Choroid plexus epithelial cell (primary cell): ENCODE results near the gene NFIX.
A peak's percentile ranks its signal among the peaks of the same experiment; 100 is the strongest.
"Not testable (repeated sequence)": the region's sequence is repeated elsewhere in the genome, so short reads cannot be mapped to it uniquely, and the experiment has no call there.

ENCODE experiments used
- DNase-seq: peaks from one replicate; pipeline ENCODE4 v3.0.0-alpha.2; 2010; ENCODE audit warnings: low read depth
- H3K4me3 ChIP-seq: 2 replicates; pipeline ENCODE4 v1.5.1; 2011; ENCODE audit warnings: low read depth, mild to moderate bottlenecking, control low read depth, low read length, moderate library complexity
- TF ChIP-seq, protein P1 (sequence below): conservative IDR thresholded peaks from 2 replicates; pipeline ENCODE4 v1.5.1; 2011; ENCODE audit warnings: low read depth, mild to moderate bottlenecking, control low read depth, inconsistent platforms, low read length, moderate library complexity

The NFIX gene

GRCh38 chr19:12954612-12954962 lies 40.7 kb upstream of the NFIX start:
- no peak for DNase-seq
- H3K4me3 ChIP-seq: no peak overlapping the region
- TF ChIP-seq, protein P1, sequence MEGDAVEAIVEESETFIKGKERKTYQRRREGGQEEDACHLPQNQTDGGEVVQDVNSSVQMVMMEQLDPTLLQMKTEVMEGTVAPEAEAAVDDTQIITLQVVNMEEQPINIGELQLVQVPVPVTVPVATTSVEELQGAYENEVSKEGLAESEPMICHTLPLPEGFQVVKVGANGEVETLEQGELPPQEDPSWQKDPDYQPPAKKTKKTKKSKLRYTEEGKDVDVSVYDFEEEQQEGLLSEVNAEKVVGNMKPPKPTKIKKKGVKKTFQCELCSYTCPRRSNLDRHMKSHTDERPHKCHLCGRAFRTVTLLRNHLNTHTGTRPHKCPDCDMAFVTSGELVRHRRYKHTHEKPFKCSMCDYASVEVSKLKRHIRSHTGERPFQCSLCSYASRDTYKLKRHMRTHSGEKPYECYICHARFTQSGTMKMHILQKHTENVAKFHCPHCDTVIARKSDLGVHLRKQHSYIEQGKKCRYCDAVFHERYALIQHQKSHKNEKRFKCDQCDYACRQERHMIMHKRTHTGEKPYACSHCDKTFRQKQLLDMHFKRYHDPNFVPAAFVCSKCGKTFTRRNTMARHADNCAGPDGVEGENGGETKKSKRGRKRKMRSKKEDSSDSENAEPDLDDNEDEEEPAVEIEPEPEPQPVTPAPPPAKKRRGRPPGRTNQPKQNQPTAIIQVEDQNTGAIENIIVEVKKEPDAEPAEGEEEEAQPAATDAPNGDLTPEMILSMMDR: no peak

GRCh38 chr19:12955575-12955974 lies 39.7 kb upstream of the NFIX start:
- DNase-seq: not testable (repeated sequence)
- peak overlapping the region; percentile 96 for H3K4me3 ChIP-seq

DNA sequence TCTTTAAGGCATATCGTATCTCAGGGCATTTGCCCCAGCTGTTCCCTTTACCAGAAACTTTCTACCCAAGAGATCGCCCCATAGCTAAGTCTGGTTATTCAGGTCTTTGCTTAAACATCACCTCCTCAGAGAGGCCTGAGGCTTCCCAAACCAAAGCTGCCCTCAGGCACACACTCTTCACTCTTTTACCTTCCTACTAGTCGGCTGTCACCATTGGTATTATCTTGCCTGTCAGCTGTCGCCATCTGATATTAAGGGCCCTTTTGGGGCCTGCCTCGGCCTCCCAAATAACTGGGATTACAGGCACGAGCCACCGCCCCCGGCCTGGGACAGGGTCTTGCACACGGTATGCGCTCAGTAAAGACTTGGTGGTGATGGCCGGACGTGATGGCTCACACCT lies 39.3 kb upstream of the NFIX start:
- H3K4me3 ChIP-seq: peak overlapping the region; percentile 96
- DNase-seq: no peak
- TF ChIP-seq, protein P1: no peak

DNA sequence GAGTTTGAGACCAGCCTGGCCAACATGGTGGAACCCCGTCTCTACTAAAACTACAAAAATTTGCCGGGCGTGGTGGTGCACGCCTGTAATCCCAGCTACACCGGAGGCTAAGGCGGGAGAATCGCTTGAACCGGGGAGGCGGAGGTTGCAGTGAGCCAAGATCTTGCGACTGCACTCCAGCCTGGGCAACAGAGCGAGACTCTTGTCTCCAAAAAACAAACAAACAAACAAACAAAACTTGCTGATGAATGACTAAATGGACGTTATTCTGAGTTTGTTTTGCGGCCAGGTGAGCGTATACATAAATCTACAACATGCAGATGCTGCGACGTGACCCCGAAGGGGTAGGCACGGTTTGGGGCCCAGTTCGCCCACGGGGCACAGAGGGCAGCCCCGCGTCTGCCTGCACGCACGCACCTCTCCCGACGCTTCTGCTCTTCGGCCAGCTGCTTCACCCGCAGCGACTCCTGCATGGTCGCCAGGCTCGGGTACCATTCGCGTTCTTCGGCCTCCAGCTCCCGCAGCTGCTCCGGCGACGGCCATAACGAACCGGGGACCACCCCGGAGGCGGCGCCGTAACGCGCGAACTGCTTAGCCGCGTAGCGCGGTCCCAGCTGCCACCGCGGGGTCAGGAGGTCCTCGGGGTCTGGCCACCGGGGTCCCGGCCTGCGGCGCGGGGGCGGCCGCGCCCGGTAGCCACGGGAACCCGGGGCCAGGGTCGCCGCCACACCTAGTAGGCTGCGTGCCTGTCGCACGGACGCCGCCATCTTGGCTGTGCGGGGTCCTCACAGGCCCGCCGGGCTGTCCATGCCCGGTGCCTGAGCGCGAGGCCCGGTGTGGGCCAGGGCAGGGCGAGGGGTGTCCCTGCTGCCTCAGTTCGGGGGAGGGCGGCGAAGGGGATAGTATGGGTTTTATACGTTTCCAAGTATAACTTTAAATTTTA lies 38.6 kb upstream of the NFIX start, which contains the start of gene GADD45GIP1:
Gene GADD45GIP1 (minus strand): TSS at position 778 of the 943 bp plus-strand sequence. CDS start 11 bp downstream, at position 767.
- TF ChIP-seq, protein P1: no peak
- peak; percentile 77 for DNase-seq
- peak within 1 kb of the TSS; percentile 96 for H3K4me3 ChIP-seq

GRCh38 chr19:12957389-12957952 lies 37.8 kb upstream of the NFIX start:
- H3K4me3 ChIP-seq: peak overlapping the region; percentile 96

GRCh38 chr19:12959481-12959880 lies 35.8 kb upstream of the NFIX start:
- no peak for DNase-seq
- TF ChIP-seq, protein P1: no peak

More at GRCh38 chr19:12957389-12957952, 37.8 kb upstream of the NFIX start:
- DNase-seq: not testable (repeated sequence)

DNA sequence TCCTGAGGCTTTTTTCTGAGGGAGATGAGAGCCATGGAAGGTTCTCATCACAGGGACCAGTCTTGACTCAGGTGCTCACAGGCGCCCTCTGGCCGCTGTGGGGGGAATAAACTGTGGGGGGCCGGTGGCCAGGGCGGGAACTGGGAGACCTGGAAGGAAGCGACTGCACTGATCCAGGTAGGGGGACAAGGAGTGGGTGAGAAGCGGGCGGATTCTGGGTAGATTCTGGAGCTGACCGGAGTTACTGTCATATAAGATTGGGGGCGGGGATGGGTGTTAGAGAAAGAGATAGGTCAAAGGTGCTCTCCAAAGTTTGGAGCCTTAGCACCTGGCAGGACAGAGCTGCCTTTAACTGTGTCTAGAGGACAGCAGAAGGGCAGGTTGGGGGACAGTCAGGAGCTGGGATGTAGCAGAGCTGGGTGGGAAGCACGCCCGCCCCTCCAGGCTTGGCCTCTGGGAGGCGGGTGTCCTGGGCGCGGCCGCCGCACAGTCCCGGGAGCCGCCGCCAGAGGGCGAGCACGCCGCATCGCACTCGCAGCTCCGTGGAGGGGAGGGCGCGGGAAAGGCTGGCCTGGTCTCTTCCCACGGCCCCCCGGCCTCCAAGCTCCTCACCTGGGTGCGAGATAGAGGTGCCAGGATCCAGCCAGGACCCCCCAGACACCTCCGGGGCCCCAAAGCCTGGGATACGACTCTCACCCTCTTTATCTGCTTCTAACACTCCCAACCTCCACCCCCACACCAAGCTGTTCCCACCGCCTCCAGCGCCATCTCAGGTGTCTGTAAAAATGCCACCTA lies 30.1 kb upstream of the NFIX start:
- H3K4me3 ChIP-seq: peak overlapping the region; percentile 59
- peak; percentile 78 for DNase-seq
- TF ChIP-seq, protein P1: peak; percentile 82

More at GRCh38 chr19:12959481-12959880, 35.8 kb upstream of the NFIX start:
- H3K4me3 ChIP-seq: no peak overlapping the region
